GM18519 (cell line): ENCODE measurements around the gene TBX4.
"Not testable (repeated sequence)": the region's sequence is repeated elsewhere in the genome, so short reads cannot be mapped to it uniquely, and the experiment has no call there.

Experiments used
- ATAC-seq: cut with Tn5 transposase; IDR thresholded peaks from one replicate; pipeline ENCODE4 v1.9.1; 2021; ENCODE audit warnings: mild to moderate bottlenecking, moderate library complexity; ENCODE audit not compliant: unreplicated experiment, low FRiP score

The TBX4 gene

GRCh38 chr17:61427567-61427966 lies 24.7 kb upstream of the TBX4 start:
- ATAC-seq = no peak

- ATAC-seq = no peak
These were observed 22.9 kb upstream of the TBX4 start for GRCh38 chr17:61429274-61429673.

GRCh38 chr17:61429831-61430230 lies 22.4 kb upstream of the TBX4 start:
- not testable (repeated sequence) for ATAC-seq

GRCh38 chr17:61431594-61432311 lies 20.5 kb upstream of the TBX4 start:
- no peak for ATAC-seq

GRCh38 chr17:61436273-61436672 lies 15.9 kb upstream of the TBX4 start:
- ATAC-seq = no peak

- no peak for ATAC-seq
These were observed 15.1 kb upstream of the TBX4 start for GRCh38 chr17:61436995-61437704.

GRCh38 chr17:61440697-61441096 lies 11.5 kb upstream of the TBX4 start:
- ATAC-seq = no peak

- ATAC-seq = not testable (repeated sequence)
These were observed 10.7 kb upstream of the TBX4 start for GRCh38 chr17:61441507-61441906.

- no peak for ATAC-seq
These were observed 10.0 kb upstream of the TBX4 start for GRCh38 chr17:61442136-61442775.

- no peak for ATAC-seq
These were observed 9.2 kb upstream of the TBX4 start for GRCh38 chr17:61442878-61443474.

GRCh38 chr17:61443475-61443882 lies 8.7 kb upstream of the TBX4 start:
- ATAC-seq = no peak

- ATAC-seq = no peak
These were observed 8.1 kb upstream of the TBX4 start for GRCh38 chr17:61444075-61444474.

GRCh38 chr17:61444831-61445230 lies 7.4 kb upstream of the TBX4 start:
- ATAC-seq = no peak

GRCh38 chr17:61447358-61447757 lies 4.9 kb upstream of the TBX4 start:
- ATAC-seq = no peak

GRCh38 chr17:61448042-61448441 lies 4.2 kb upstream of the TBX4 start:
- ATAC-seq = no peak

- ATAC-seq = not testable (repeated sequence)
These were observed 3.1 kb upstream of the TBX4 start for GRCh38 chr17:61449140-61449539.

- no peak for ATAC-seq
These were observed 2.2 kb upstream of the TBX4 start for GRCh38 chr17:61449707-61450640.

- ATAC-seq = no peak
These were observed 1.3 kb upstream of the TBX4 start for GRCh38 chr17:61450641-61451537.
